T-helper 1 cell treated with Interleukin-12 subunit alpha and Interleukin-12 subunit beta and Interleukin-4 antibody, amounts not matched to agents 30 ng/mL and 1 ng/mL, for 36 hours (primary cell): ENCODE results near the gene KRT20. TPM values are rescaled to one million over a fixed set of nuclear protein-coding genes. Genes with fewer than 3 reads are reported as not detected.

ENCODE experiments used
- intact Hi-C: fragments of 100-400 bp; cut with micrococcal nuclease; formaldehyde crosslinking; loops from one replicate; pipeline ENCODE4 v1.15.1; 2024
- total RNA-seq: library from RNA; stranded (reverse); gene quantifications from 2 replicates; pipeline ENCODE4 v1.2.3, GENCODE V29; 2022

KRT20 gene
- total RNA-seq, 1 donor from 2014 or later, result not detected

DNA sequence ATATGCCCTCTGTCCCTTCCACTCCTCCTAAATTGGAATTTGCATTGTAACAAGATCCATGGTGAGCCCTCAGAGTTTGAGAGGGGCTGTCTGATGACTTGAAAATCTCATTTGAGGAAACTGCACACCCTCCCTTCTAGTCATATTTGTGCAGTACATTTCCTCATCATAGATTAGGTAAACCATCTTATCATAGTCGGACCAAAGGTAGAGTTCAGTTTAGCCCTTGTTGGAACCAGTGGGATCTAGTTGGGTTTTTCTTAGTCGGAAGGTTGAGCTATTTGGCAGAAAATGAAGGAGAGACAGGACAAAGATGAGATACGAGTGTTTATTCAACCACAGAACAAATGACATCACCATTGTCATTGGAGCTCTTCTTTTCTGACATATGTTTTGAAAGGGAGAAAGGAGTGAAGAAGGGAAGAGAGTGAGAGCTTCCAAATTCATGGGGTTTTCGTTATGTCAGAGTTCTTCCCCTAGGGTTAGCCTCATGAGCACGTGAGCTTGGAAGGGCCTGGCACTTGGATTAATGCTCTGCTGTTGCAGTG lies 15.8 kb upstream of the KRT20 start:
- intact Hi-C loops, result no loop called here

DNA sequence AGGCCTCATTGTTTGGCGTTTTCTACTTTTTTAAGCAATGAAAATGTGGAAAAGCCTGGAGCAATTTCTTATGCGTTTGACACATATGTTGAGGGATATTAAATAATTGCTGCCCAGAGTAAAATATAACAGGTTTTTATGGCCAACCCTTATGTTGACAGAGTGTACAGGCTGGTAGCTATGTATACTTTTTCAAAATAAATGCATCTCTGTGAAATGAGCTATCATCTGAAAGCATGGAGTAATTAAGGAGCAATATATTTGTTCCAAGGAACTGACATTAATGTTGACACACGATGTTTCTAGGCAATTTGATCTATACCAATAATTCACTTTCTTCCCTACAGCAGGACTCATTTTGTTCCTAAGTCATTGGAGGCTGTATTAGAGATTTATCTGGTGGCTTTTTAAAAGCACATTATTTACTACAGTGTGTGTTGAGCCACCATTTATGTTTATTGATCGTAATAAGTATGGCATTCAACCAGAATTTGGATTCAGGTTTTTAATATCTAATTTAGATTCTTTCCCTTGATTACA lies 11.9 kb upstream of the KRT20 start:
- intact Hi-C loops, result no loop called here

DNA sequence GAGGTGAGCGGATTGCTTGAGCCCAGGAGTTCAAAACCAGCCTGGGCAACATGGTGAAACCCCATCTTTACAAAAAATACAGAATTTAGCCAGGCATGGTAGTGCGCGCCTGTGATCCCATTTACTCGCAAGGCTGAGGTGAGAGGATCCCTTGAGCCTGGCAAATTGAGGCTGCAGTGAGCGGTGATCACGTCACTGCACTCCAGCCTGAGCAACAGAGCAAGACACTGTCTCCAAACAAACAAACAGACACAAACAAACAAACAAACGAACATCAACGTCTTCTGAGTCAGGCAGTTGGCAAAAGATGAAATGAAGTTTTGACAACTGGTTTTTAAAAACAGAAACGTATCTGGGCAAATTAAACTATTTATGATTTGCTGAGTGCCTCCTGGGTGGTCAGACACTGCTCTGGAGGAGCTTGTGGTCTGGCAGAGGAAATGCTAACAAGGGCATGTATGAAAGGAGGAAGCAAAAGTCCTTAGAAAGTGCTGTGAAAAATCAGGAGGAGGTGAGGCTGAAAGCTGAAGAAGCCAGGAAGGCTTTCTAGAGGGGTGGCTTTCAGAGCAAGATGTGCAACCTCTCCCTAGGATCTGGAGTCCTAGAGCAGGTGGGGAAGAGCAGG lies 10.2 kb upstream of the KRT20 start:
- intact Hi-C loops, result no loop called here

DNA sequence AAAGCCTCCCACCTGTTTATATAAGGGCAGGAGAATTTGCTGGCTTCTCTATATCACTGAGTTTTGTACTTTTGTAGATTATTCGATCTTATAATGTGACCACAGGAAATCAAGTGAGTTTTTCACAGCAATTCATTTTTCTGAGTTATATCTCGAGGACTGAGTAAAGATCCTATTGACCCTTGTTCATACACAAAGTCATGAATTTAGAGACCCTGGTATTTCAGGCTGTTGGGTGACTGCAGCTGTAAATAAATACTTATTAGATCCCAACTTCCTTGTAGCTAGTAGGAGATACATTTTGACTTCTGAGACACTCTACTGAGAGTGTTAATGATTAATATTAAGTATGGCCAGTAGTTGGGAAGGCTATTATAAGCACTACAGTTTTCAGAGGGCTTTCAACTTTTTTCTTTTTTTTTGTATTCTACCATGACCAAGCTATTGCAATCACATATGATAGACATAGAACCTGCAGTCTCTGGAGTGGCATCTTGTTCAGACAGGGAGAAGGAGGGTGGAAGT lies 3.2 kb upstream of the KRT20 start:
- intact Hi-C loops, result no loop called here

DNA sequence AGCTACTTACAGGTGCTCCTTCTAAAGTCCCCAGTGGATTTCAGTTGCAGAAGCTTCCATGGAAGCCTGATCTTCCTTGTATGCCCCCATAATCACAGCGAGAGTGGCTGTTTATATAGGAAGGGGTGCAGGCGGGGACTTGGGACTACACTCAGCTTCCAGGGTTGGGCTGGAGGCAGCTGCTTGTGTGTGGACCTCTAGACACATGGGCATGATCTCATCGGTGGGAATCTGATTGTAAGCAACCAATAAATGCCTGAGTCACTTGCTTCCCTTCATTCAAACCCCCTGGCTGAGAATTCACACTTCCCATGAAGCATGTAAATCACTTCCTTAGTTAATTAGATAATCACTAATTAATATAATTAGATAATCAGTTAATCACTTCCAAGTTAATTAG lies 1.0 kb upstream of the KRT20 start:
- intact Hi-C loops, result no loop called here

DNA sequence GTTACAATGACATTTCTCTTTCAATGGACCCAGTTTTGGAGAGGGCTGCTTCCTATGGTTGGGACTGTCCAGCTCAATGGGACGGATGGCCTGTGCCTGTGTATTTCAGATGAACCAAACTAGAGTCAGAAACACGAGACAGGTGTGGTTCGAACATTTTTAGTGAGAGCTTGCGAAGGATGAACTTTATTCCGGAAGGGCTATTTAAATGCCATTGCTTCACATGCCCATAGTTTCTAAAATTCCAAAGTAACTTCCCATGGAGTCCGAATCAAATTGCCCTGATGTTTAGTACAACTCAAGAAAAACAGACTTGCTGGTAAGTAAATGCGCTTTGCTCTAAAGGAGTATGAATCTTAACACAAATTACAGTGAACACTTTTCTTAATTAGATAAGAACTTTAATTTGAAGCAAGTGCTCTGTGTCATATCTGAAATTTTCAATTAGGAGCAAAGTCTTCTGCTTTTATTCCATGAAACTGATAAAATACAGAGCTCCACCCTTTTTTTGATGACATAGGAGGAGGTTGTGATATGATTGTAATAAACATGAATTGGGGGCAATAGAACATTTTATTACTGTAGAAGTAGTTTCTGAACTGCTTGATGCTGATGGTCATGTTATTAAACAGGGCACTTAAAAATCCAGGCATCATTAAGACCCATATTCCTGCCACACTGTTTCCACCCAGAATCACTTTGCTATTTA lies 1.3 kb downstream of the KRT20 start:
- intact Hi-C loops, result no loop called here

DNA sequence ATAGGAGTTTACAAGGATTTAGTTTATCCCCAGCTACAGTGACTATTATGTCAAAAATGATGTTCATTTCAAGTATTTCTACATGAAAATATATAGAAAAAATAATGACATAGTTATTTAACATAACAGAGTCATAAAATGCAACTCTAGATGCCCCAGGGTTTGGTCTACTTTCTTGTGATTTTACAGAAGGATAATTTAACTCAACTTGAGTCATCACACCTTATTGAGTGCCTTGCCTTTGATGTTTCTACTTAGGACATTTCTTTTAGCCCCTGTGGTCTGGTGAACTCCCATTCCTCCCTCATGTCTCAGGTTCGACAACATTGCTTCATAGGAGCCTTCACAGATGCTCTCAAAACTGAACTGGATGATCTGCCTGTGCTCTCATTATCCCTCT lies 2.0 kb downstream of the KRT20 start:
- intact Hi-C loops, result no loop called here

DNA sequence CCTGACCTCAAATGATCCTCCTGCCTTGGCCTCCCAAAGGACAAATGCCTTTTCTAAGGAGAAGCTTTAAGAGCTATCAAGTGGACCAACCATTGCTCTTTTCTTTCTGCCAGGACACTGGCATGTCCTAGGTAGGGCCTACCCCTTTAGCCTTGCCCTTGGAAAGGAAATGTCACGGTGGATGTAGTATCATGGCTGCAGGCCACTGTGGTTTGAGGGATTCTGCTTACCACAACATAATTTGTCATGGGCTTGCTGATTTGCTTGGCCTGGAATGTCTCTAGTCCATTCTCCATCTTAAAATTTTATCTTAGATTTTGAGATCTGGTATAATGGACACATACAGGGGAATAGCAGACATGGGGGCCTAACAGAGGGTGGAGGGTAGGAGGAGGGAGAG lies 6.0 kb downstream of the KRT20 start:
- intact Hi-C loops, result no loop called here

DNA sequence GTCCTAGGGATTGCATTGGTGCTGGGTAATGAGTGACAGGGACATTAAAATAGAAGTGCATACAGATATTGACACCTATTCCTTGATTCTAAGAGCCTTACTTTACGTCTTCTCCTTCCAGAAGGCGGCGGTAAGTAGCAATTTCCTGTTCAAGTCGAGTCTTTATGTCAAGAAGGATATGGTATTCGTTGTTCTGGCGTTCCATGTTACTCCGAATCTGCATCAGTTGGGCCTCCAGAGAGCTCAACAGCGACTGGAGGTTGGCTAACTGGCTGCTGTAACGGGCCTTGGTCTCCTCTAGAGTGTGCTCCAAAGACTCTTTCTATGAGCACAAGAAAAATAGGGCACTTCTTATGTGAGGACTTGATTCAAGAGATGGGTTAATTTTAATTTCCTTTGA lies 7.0 kb downstream of the KRT20 start:
- intact Hi-C loops, result no loop called here

DNA sequence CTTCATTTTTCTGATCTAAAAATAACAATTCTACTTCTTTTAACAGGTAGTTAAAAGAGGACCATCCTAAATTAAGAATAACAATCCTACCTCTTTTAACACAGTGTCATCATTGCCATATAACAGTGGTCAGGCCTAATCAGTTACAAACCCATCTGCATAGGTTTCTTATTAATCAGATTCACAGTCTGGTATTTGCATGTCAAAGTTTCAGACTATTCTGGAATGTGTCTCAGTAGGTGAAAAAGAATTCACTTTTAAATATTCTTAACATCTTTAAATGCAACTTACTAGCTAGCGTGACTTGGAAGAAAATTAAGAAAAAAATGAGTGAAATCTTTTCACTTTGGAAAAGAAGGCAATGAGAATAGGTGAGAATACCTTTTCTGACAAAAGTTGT lies 11.2 kb downstream of the KRT20 start:
- intact Hi-C loops, result no loop called here

DNA sequence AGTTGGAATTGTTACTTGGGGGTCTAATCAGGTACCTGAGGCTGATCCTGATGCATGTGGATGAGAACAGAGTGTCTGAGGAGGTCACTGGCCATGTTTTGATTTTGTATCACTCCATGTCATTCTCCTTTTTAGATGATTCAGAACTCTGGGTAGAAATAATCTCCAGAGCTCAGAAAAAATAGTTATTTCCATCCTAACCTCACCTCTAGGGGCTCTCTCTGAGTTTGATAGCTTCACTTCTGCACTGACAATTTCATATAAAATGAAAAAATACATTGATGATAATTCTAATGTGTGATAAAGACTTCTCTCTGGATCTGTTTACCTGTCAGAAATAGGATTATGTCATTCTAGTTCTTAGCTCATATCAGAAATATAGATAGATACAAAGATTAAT lies 11.8 kb downstream of the KRT20 start:
- intact Hi-C loops, result no loop called here

DNA sequence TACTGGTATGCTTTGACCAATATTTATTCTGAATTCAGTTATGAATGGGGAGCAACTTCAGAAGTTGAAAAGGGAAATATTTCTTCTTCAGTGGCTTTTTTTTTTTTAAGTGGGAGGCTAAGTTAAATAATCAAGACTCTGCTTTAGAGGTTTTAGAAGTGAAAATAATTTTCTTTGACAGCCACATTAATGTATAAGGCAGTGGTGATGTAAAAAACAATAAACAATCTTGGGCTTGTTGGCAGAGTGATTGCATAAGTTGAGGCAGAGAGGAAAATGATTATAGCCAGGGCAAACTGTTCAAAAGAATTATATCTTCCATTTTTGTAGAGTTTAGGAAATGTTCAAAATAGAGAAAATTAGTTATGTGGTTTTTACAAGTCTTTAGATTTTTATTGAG lies 12.6 kb downstream of the KRT20 start:
- intact Hi-C loops, result no loop called here

DNA sequence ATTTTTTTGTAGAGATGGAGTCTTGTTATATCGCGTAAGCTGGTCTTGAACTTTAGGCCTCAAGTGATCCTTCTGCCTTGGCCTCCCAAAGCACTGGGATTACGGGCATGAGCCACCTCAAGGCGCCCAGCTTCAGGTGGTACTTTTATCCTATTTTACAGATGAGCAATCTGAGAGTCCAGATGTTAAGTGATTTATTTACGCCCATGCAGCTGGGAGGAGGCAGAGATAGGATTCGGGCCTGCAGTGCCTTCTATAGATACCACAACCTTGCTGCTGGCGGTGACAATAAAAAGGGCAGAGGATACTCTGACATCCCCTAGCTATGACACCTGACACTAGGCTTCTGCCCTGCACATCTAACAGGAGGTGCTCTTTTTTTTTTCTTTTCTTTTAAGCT lies 13.7 kb downstream of the KRT20 start:
- intact Hi-C loops, result no loop called here

DNA sequence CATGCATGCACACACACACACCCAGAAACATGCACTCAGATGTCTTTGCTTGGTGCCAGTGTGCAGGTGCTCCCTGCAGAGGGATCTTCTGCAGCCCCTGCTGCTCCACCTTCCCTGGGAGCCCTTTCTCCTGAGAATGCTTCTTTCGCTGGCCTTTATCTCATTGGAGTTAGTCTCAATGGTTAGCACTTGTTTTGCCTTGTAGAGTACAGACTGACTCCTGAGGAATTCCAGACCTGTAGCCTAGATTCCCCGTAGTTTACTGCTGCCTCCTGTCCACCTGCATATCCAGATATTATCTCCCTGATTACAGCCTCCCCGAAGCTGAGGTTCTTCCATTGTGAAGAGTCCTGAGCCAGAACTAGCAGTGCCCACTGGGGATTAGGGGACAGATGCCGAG lies 14.9 kb downstream of the KRT20 start:
- intact Hi-C loops, result no loop called here

DNA sequence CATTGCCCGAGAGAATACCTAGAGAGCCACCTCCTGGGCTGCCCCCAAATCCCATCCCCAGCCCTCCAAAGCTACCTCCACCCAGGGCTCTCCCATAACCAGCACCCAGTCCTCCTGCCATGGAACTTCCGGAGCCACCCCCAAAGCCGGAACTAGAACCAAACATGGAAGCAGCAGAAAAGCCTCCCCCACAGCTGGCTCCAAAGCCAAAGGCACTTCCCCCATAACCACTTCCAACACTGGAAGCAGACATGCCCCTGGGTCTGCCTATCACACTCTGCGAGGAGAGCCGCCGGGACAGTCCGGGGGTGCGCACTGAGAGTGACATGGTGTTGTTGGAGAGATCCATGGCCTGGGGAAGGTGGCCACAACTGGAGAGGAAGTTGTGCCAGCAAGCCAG lies 18.2 kb downstream of the KRT20 start, which contains the start of gene KRT12:
Gene KRT12 (minus strand): TSS at position 386 of the 400 bp plus-strand sequence. CDS start 37 bp downstream, at position 349.
- intact Hi-C loops, result no loop called here

DNA sequence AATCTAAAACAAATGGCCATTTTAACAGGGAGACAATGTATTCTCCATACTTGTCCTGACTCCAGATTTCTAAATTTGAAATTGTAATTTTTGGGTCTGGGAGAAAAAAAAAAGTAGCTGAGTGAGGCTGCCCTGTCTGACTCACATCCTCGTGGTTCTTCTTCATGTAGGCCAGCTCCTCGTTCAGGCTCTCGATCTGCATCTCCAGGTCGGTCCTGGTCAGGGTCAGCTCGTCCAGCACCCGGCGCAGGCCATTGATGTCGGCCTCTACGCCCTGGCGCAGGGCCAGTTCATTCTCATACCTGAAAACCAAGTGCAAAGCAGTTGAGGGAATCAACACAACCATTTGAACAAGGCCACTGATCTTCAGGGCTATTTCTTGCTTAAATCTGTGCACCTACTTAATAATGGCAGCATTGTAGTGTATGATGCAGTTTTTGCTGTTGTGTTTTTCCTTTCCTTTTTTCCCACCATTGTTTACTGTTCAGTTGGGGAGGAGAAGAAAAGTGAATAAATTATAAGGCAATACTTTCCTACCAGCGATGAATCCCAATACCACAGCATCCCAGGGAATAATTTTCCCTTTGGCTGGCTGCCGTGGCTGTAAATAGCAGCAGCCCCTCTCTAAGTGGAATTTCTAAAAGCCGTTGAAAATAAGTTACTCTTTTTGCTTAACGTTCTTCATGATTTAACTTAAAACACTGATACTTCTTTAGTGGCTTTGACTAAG lies 20.2 kb downstream of the KRT20 start:
- intact Hi-C loops, result no loop called here

DNA sequence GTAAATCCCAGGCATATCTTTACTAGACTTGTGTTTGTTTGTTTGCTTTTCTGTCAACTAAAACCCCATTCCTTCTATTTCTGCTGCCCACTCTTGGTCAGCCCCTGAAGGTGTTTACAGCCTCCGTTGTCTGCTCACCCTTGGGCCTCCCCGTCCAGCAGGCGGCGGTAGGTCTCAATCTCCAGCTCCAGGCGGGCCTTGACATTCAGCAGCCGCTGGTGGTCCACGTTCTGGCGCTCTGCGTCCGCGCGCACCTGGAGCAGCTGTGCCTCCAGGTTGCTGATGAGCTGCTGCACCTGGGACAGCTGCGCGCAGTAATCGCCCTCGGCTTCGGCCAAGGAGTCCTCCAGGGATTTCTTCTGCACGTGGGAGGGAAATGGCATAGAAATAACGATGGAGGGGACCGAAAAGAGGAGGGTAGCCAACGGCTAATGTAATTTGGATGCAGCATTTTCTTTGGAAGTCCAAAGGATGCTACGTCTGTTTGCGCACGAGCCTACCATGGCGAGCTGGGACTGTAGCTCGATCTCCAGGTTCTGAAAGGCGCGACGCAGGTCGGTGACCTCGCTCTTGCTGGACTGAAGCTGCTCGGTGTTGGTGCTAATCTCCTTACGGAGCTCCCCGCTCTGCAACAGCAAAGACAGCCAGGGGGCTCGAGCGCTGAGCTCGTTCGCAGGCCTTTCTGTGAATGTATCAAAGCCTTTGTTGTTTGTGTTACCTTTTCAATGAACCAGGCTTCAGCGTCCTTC lies 21.9 kb downstream of the KRT20 start:
- intact Hi-C loops, result no loop called here

DNA sequence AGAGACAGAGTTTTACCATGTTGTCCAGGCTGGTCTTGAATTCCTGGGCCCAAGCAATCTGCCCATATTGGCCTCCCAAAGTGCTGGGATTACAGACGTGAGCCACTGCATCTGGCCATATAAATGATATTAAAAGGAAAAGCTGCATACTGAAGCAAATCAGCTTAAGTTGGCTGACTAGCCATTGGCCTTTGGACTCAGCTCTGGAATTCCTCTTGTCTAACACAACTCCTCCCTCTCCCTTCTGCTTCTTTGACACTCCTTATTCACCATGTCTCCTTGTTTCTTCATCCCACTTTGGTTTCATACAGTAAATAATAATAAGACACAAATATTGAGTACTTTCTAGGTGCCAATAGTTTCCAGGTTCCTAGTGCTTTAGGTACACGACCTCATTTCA lies 25.5 kb downstream of the KRT20 start:
- intact Hi-C loops, result loop anchor here (5.0 kb wide), 1 partner anchor 57 kb away; no protein-coding TSS in a partner anchor

DNA sequence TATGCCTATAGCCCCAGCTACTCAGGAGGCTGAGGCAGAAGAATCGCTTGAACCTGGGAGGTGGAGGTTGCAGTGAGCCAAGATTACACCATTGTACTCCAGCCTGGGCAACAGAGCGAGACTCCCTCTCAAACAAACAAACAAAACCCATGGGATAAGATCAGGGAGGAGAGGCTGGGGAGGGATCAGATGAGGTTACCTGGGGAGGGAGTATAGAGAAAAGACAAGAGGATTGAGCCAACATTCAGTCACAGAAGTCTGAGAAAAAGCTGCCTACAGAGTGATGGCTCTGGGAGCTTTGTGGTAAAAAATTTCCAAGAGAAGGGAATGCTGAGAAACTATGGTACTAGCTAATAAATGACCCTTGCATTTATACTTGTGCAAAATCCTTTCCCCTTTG lies 26.4 kb downstream of the KRT20 start:
- intact Hi-C loops, result loop anchor here (5.0 kb wide), 1 partner anchor 56 kb away; no protein-coding TSS in a partner anchor

DNA sequence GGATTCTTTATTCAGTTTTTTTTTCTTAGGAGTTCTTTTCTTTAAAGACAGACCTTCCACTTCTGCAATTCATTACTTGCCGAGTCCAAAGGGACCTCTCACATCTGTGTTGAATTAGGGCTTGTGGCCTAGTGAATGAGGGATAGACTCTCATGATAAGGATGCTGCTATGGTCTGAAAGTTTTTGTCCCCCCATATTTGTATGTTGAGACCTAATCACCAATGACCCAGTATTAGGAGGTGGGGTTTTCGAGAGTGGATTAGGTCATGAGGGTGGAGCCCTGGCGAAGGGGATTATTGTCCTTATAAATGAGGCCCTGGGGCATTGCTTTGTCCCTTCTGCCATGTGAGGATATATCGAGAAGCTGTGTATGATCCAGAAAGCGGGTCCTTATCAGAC lies 27.5 kb downstream of the KRT20 start:
- intact Hi-C loops, result loop anchor here (1.0 to 5.0 kb wide), 4 partner anchors 55 to 805 kb away; no protein-coding TSS in a partner anchor
